ENCODE data around the gene MOB1A. TPM values are rescaled to one million over a fixed set of nuclear protein-coding genes. Genes with fewer than 3 reads are reported as not detected.

MOB1A gene
- total and polyA plus RNA-seq, 2 of the 13 experiments (the other 11 are each of a cell fraction or from before 2014, with no cell fraction given), result 48.2 to 139 TPM

GRCh38 chr2:74119912-74120825 lies 58.5 kb downstream of the MOB1A start (continued):
- TF ChIP-seq ZSCAN5A (CRISPR knock-in tag; IDR thresholded peaks at IDR 0.05; ENCODE audit: borderline replicate concordance), result peak; percentile 97; the same call in 1 of the 2 replicates
- no peak for TF ChIP-seq MBNL3 (CRISPR knock-in tag; conservative IDR thresholded peaks at IDR 0.05)
- peak; percentile 94; the same call in 1 of the 2 replicates for TF ChIP-seq ARHGAP35 (CRISPR knock-in tag; IDR thresholded peaks at IDR 0.05; ENCODE audit: borderline replicate concordance)
- peak; percentile 76 for TF ChIP-seq TBL1XR1 (IDR thresholded peaks at IDR 0.05; ENCODE audit: borderline replicate concordance, low read length, partially characterized antibody)
- TF ChIP-seq TBX3 (IDR thresholded peaks at IDR 0.05; ENCODE audit: borderline replicate concordance), result 0 out of 2 replicates have a peak, but pooled peaks have one; percentile 35
- peak; percentile 41; the same call in 1 of the 2 replicates for TF ChIP-seq SSRP1 (CRISPR knock-in tag; IDR thresholded peaks at IDR 0.05)
- no peak for TF ChIP-seq DBP (CRISPR knock-in tag; IDR thresholded peaks at IDR 0.05; ENCODE audit: not compliant biosample characterization)
- no peak; the same call in 1 of the 2 replicates for TF ChIP-seq ATF3 (CRISPR knock-in tag; IDR thresholded peaks at IDR 0.05)
- no peak for TF ChIP-seq NPAS2 (CRISPR knock-in tag; IDR thresholded peaks at IDR 0.05; ENCODE audit: borderline replicate concordance)
- TF ChIP-seq NR1H2 (CRISPR knock-in tag; IDR thresholded peaks at IDR 0.05; ENCODE audit: borderline replicate concordance, low read depth), result peak; percentile 83
- TF ChIP-seq ZFP36 (IDR thresholded peaks at IDR 0.05; ENCODE audit: borderline replicate concordance, low read depth, low read length, partially characterized antibody), result no peak
- peak; percentile 88; the same call in 1 of the 2 replicates for TF ChIP-seq ZIK1 (CRISPR knock-in tag; IDR thresholded peaks at IDR 0.05; ENCODE audit: borderline replicate concordance, low read depth)
- peak; percentile 97 for TF ChIP-seq ZNF407 (CRISPR knock-in tag; IDR thresholded peaks at IDR 0.05; ENCODE audit: not compliant biosample characterization)
- no peak; the same call in 1 of the 2 replicates for TF ChIP-seq SAFB2 (CRISPR knock-in tag; IDR thresholded peaks at IDR 0.05; ENCODE audit: borderline replicate concordance, low read depth)
- TF ChIP-seq MXD4 (CRISPR knock-in tag; IDR thresholded peaks at IDR 0.05), result peak; percentile 89
